ENCODE measurements around the gene ENTPD3. TPM values are rescaled to one million over a fixed set of nuclear protein-coding genes. Genes with fewer than 3 reads are reported as not detected.

ENTPD3 gene
- polyA plus RNA-seq, 3 donors, result not detected

DNA sequence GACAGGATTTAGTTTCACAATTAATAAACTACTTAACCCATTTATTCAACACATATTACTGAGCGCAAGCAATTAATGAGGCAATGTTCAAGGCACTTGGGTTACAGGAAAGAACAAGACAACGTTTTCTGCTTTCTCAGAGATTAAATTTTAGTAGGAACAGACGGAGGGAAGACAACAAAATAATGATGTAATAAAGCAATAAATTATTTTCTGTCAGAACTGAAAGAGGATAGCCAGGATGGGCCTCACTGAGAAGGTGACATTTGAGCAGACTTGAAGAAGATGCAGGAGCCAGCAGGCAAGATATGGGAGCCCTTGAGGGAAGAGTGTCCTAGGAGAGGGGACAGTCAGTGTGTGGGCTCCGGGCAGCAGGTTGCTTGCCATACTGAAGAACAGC, 58.9 kb downstream of the ENTPD3 start:
- no peak for DNase-seq
- Mint-ChIP-seq H3K9me3 (no peaks in the 10 kb centered on the region), H3K36me3 (peaks cover 9 to 16% of the 10 kb centered on the region in 2 donors), H3K27me3 (ENCODE audit: low read depth in 3 of 3) (no peaks in the 10 kb centered on the region), H3K4me1 (no peaks in the 10 kb centered on the region), H3K4me3 (no peak overlapping the region), H3K27ac (no peak overlapping the region)
- H3K4me3 ChIP-seq (replicated peaks in 1 of 3; ENCODE audit: low read depth in 2 of 3, low read length in 3 of 3), result no peak overlapping the region
- H3K4me2 ChIP-seq (replicated peaks; ENCODE audit: extremely low read depth, low read length, poor library complexity, severe bottlenecking), result no peak overlapping the region
- no peaks in the 10 kb centered on the region for H3K9me3 ChIP-seq (replicated peaks in 1 of 2; ENCODE audit: control insufficient read depth in 1 of 2, insufficient read depth in 1 of 2, low read length in 2 of 2)
- peaks cover 10 to 12% of the 10 kb centered on the region in 2 donors for H3K36me3 ChIP-seq (replicated peaks in 1 of 2; ENCODE audit: control insufficient read depth in 1 of 2, insufficient read depth in 2 of 2, low read length in 2 of 2)
- no peaks in the 10 kb centered on the region for H4K20me1 ChIP-seq (ENCODE audit: insufficient read depth, low read length)
- H3K27ac ChIP-seq (ENCODE audit: low read depth in 1 of 2, low read length in 2 of 2), result no peak overlapping the region
- intact Hi-C loops (cut with micrococcal nuclease), result no loop called here
- 100% methylated on average over 1 of the region's 4 CpGs for whole genome bisulfite sequencing (ENCODE audit: insufficient coverage)
- no peak overlapping the region for H3K9ac ChIP-seq (ENCODE audit: insufficient read depth, low read length, poor library complexity, severe bottlenecking)
- H3K4me1 ChIP-seq (ENCODE audit: control insufficient read depth in 1 of 2, insufficient read depth in 2 of 2, low read length in 2 of 2), result no peaks in the 10 kb centered on the region
- no peak overlapping the region for H2AFZ ChIP-seq (ENCODE audit: insufficient read depth, low read depth, low read length, poor library complexity, severe bottlenecking)
- TF ChIP-seq CTCF (IDR thresholded peaks at IDR 0.05), result no peak
- H3K27me3 ChIP-seq (ENCODE audit: control insufficient read depth in 2 of 2, insufficient read depth in 2 of 2, low read length in 2 of 2), result no peaks in the 10 kb centered on the region
- H3K79me2 ChIP-seq (ENCODE audit: insufficient read depth, low read length), result no peaks in the 10 kb centered on the region

DNA sequence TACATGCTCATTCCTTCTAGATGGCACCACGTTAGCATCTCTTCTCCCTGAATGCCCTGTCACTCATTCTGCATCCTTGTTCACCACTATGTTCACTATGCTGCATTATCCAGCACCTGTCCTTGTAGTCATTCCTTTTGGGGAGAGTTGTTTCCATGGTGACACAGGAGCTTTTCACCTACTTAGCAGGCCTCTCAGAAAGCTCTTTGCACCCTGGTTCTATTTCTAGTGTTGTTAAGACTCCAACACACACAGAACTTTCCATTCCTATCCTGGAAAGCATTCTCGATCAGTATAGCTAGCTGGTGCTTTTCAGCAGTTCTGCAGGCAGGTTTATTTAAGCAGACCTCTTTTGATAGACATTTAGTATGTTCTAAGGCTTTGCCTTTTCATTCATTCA, 63.5 kb downstream of the ENTPD3 start:
- TF ChIP-seq CTCF (IDR thresholded peaks at IDR 0.05), result no peak
- H2AFZ ChIP-seq (ENCODE audit: insufficient read depth, low read depth, low read length, poor library complexity, severe bottlenecking), result no peak overlapping the region
- H3K4me2 ChIP-seq (replicated peaks; ENCODE audit: extremely low read depth, low read length, poor library complexity, severe bottlenecking), result no peak overlapping the region
- H3K79me2 ChIP-seq (ENCODE audit: insufficient read depth, low read length), result no peaks in the 10 kb centered on the region
- WGBS (ENCODE audit: insufficient coverage), result no CpG with 5 or more reads among the region's 2 CpGs
- Mint-ChIP-seq H3K9me3 (no peaks in the 10 kb centered on the region), H3K36me3 (peaks cover 14 to 21% of the 10 kb centered on the region in 2 donors), H3K27ac (no peak overlapping the region), H3K4me3 (no peak overlapping the region), H3K27me3 (ENCODE audit: low read depth in 3 of 3) (no peaks in the 10 kb centered on the region), H3K4me1 (peaks cover 16% of the 10 kb centered on the region)
- H3K4me3 ChIP-seq (replicated peaks in 1 of 3; ENCODE audit: low read depth in 2 of 3, low read length in 3 of 3), result no peak overlapping the region
- H3K36me3 ChIP-seq (replicated peaks in 1 of 2; ENCODE audit: control insufficient read depth in 1 of 2, insufficient read depth in 2 of 2, low read length in 2 of 2), result peaks cover 10 to 12% of the 10 kb centered on the region in 2 donors
- H3K4me1 ChIP-seq (ENCODE audit: control insufficient read depth in 1 of 2, insufficient read depth in 2 of 2, low read length in 2 of 2), result peaks cover 16 to 20% of the 10 kb centered on the region in 2 donors
- H3K27me3 ChIP-seq (ENCODE audit: control insufficient read depth in 2 of 2, insufficient read depth in 2 of 2, low read length in 2 of 2), result no peaks in the 10 kb centered on the region
- intact Hi-C loops (cut with micrococcal nuclease), result loop anchor here (5.0 to 10.0 kb wide), 4 partner anchors 136 to 1514 kb away; partner anchors contain the start of genes CTNNB1 (in 1 of the 2), EIF1B (in 1 of the 2) and ULK4 (in 1 of the 2)
- no peak overlapping the region for H3K27ac ChIP-seq (ENCODE audit: low read depth in 1 of 2, low read length in 2 of 2)
- no peak for DNase-seq
- H4K20me1 ChIP-seq (ENCODE audit: insufficient read depth, low read length), result no peaks in the 10 kb centered on the region
- H3K9ac ChIP-seq (ENCODE audit: insufficient read depth, low read length, poor library complexity, severe bottlenecking), result no peak overlapping the region
- no peaks in the 10 kb centered on the region for H3K9me3 ChIP-seq (replicated peaks in 1 of 2; ENCODE audit: control insufficient read depth in 1 of 2, insufficient read depth in 1 of 2, low read length in 2 of 2)

Data from CD14-positive monocyte (primary cell).